Fibroblast of the aortic adventitia (primary cell): ENCODE measurements around the gene KCNIP3. TPM values are rescaled to one million over a fixed set of nuclear protein-coding genes. Genes with fewer than 3 reads are reported as not detected.
A peak's percentile ranks its signal among the peaks of the same experiment; 100 is the strongest.
"Not testable (repeated sequence)": the region's sequence is repeated elsewhere in the genome, so short reads cannot be mapped to it uniquely, and the experiment has no call there.

Experiments
- DNase-seq: peaks from one replicate; pipeline ENCODE4 v3.0.0-alpha.2; 2010; ENCODE audit warnings: low read depth
- H3K4me3 ChIP-seq: 2 replicates; pipeline ENCODE4 v1.5.1; 2011; ENCODE audit warnings: low read depth, mild to moderate bottlenecking, control low read depth, low read length, moderate library complexity
- total RNA-seq: library from RNA; depleted of rRNA; stranded (reverse); fragments of >200 nt; gene quantifications from 2 replicates; pipeline ENCODE4 v1.2.3, GENCODE V29; 2012; ENCODE audit warnings: low replicate concordance
- TF ChIP-seq, protein P1 (sequence below): IDR thresholded peaks from 2 replicates; pipeline ENCODE4 v1.5.1; 2011; ENCODE audit warnings: mild to moderate bottlenecking, low read length, control low read depth, inconsistent platforms; ENCODE audit not compliant: insufficient read depth

The KCNIP3 gene
- total RNA-seq, 1 donor = 2.9 TPM

DNA sequence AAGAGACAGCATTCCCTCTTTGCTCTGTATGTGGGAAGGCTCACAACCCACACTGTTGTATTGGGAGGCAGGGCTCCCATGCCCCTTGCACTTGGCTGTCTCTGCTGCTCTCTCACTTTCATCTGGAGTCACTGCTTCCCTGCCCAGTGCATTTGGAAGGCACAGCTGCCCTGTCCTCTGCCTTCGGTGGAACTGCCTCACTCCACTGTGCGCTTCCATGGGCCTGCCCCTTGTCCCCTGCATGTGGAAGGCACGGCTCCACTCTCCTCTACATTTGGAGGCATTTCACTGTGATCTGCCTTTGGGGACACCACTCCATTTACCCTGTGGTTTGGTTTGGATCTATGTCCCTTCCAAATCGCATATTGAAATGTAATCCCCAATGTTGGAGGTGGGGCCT, 32.0 kb upstream of the KCNIP3 start:
- TF ChIP-seq, protein P1, sequence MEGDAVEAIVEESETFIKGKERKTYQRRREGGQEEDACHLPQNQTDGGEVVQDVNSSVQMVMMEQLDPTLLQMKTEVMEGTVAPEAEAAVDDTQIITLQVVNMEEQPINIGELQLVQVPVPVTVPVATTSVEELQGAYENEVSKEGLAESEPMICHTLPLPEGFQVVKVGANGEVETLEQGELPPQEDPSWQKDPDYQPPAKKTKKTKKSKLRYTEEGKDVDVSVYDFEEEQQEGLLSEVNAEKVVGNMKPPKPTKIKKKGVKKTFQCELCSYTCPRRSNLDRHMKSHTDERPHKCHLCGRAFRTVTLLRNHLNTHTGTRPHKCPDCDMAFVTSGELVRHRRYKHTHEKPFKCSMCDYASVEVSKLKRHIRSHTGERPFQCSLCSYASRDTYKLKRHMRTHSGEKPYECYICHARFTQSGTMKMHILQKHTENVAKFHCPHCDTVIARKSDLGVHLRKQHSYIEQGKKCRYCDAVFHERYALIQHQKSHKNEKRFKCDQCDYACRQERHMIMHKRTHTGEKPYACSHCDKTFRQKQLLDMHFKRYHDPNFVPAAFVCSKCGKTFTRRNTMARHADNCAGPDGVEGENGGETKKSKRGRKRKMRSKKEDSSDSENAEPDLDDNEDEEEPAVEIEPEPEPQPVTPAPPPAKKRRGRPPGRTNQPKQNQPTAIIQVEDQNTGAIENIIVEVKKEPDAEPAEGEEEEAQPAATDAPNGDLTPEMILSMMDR = no peak
- no peak overlapping the region for H3K4me3 ChIP-seq

DNA sequence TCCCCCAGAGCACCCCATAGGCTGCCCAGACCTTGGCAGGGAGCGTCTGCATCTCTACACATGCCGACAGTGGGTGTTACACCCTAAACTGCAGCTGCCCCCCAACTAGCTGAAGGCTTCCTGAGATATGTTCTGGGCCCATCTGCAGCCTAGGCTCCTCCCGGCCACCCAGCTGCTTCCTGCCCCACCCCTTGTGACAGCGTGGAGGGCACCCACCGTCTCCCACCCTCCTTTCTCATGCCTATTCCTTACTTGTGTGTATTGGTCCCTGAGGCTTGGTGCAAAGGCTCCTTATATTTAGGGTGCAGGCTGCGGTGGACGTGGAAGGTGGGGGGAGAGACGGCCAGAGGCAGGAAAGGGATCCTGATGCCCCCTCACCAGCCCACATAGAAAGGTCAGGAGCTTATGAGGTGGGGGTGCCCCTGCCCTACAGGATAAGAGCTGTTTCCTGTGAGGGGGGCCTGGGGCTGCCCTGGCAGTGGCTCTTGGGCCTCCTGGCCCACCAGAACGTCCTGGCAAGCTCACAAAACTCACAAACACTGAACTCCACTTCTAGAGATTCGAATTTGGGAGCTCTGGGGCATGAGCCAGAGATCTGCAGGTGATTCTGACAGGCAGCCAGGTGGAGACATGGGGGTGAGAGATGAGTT, 30.2 kb upstream of the KCNIP3 start:
- TF ChIP-seq, protein P1 = no peak
- H3K4me3 ChIP-seq = no peak overlapping the region
- DNase-seq = no peak

More for the DNA sequence above, 32.0 kb upstream of the KCNIP3 start:
- DNase-seq = no peak

DNA sequence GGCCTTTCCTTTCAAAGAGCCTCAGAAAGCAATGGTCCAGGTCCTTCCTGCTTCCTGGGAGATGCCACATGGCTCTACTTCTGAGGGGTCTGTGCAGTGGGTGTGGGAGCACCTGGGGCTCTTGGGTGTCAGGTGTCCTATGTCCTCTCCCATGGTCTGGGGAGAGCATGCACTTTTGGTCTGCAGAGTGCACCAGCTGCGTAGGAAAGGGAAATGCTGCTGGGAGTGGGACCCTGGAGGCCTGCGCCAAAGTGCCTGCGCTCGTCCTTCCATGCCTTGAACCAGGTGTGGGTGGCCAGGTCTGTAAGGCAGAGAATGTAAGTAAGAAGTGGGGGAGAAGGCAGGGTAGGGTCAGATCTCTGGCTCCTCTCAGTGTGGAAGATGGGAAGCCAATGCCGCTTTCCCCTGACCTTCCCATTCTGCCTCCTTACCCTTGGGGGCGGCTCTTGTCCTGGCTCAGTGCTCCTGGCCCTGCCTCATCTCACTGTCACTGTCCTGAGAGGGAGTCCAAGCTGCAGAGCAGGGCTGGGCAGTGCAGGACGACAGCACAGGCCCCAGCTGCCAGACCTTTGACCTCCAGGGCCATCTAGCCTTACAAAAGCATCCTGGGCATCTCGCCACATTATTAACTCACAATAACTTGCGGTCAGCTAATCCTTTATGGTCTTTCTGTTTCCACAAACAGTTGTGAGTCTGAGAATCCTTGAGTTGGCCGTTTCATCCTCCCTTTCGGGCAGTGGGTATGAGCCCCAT, 29.5 kb upstream of the KCNIP3 start:
- TF ChIP-seq, protein P1 = no peak
- no peak overlapping the region for H3K4me3 ChIP-seq
- DNase-seq = peak; percentile 5

DNA sequence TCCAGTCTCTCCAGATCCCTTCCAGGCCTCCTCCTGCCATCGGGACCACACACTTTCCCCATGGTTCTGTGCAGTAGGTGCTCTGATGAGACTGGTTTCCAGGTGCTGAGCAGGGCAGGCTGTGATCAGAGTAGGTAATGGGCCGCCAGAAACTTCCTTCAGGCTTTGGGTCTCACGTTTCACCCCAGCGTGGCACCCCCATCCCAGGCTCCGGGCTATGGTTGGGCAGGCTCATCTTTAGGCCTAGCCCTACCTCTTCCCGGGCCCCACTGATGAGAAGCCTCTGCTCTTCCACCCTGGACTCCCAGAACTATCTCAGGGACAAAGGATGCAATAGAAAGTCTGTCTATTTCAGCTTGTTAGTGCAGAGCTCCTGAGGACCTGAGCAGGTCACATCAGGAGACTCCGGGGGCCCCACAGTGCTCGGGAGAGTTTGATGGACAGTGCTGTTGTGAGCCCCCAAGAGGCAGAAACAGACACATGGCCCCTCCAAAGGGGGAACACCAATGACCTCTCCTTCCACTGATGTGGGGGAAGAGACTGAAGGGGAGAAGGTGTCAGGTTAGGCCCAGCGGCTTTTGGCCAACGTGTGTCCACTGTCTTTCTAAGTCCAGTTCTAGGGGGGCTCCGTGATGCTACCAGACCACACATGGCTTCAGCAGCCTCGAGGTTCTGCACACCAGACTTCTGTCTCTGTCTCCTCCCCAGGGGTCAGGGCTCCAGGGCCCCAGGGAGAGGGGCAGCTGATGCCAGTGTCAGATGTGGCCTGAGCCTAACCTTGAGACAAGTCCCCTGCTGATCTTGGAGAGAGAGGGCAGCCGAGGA, 28.7 kb upstream of the KCNIP3 start:
- no peak for DNase-seq
- no peak overlapping the region for H3K4me3 ChIP-seq
- TF ChIP-seq, protein P1 = no peak

GRCh38 chr2:95269036-95269680, 28.0 kb upstream of the KCNIP3 start:
- no peak overlapping the region for H3K4me3 ChIP-seq
- no peak for DNase-seq
- TF ChIP-seq, protein P1 = no peak

DNA sequence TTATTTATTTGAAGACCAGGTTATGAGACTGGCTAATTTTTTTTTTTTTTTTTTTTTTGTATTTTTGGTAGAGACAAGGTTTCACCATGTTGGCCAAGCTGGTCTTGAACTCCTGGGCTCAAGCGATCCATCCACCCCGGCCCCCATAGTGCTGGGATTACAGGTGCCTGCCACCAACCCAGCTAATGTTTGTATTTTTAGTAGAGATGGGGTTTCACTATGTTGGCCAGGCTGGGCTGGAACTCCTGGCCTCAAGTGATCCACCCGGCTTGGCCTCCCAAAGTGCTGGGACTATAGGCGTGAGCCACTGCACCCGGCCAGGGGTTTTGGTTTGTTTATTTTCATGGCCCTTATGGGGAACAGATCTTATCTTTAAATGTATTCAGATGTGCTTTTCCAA, 27.4 kb upstream of the KCNIP3 start:
- not testable (repeated sequence) for DNase-seq, H3K4me3 ChIP-seq
